Adipocyte (in vitro differentiated cells): ENCODE data around the gene KCNK15.

Source experiments
- DNase-seq: peaks from one replicate; pipeline ENCODE4 v3.0.0-alpha.2; 2015; ENCODE audit warnings: low read depth
- H3K27me3 ChIP-seq: replicated peaks from 2 replicates; pipeline ENCODE4 v1.7.0; 2013; ENCODE audit warnings: mild to moderate bottlenecking, low read length, moderate library complexity; ENCODE audit not compliant: control insufficient read depth, insufficient read depth
- H3K36me3 ChIP-seq: 2 replicates; pipeline ENCODE4 v1.7.0; 2013; ENCODE audit warnings: low read length, mild to moderate bottlenecking, moderate library complexity; ENCODE audit not compliant: control insufficient read depth, insufficient read depth, severe bottlenecking
- H3K4me1 ChIP-seq: 2 replicates; pipeline ENCODE4 v1.7.0; 2013; ENCODE audit warnings: mild to moderate bottlenecking, low read length, moderate library complexity; ENCODE audit not compliant: control insufficient read depth, insufficient read depth
- H3K4me3 ChIP-seq: 2 replicates; pipeline ENCODE4 v1.7.0; 2013; ENCODE audit warnings: mild to moderate bottlenecking, low read length, moderate library complexity
- H3K9ac ChIP-seq: 2 replicates; pipeline ENCODE4 v1.7.0; 2013; ENCODE audit warnings: mild to moderate bottlenecking, low read length, moderate library complexity
- H3K9me3 ChIP-seq: 2 replicates; pipeline ENCODE4 v1.7.0; 2013; ENCODE audit warnings: mild to moderate bottlenecking, low read length, moderate library complexity; ENCODE audit not compliant: control insufficient read depth

The KCNK15 gene

GRCh38 chr20:44765701-44766347 is 20.2 kb downstream of the KCNK15 start:
- peaks cover 6% of the 10 kb centered on the region for H3K9me3 ChIP-seq
- peaks cover 63% of the 10 kb centered on the region for H3K27me3 ChIP-seq
- no peak overlapping the region for H3K4me3 ChIP-seq
- DNase-seq, result no peak
- H3K9ac ChIP-seq, result no peak overlapping the region
- no peaks in the 10 kb centered on the region for H3K36me3 ChIP-seq
- peaks cover 10% of the 10 kb centered on the region for H3K4me1 ChIP-seq

GRCh38 chr20:44768256-44768655 is 22.6 kb downstream of the KCNK15 start:
- Histone ChIP-seq H3K9me3 (peaks cover 6% of the 10 kb centered on the region), H3K4me3 (no peak overlapping the region), H3K9ac (no peak overlapping the region), H3K27me3 (peaks cover 87% of the 10 kb centered on the region), H3K36me3 (no peaks in the 10 kb centered on the region), H3K4me1 (peaks cover 10% of the 10 kb centered on the region)
- no peak for DNase-seq

GRCh38 chr20:44768854-44769480 is 23.3 kb downstream of the KCNK15 start:
- Histone ChIP-seq H3K4me3 (no peak overlapping the region), H3K9me3 (peaks cover 6% of the 10 kb centered on the region), H3K27me3 (peaks cover 93% of the 10 kb centered on the region), H3K36me3 (no peaks in the 10 kb centered on the region), H3K9ac (no peak overlapping the region), H3K4me1 (peaks cover 10% of the 10 kb centered on the region)
- DNase-seq, result no peak

GRCh38 chr20:44769481-44769863 is 23.8 kb downstream of the KCNK15 start:
- Histone ChIP-seq H3K9me3 (peaks cover 6% of the 10 kb centered on the region), H3K36me3 (no peaks in the 10 kb centered on the region), H3K9ac (no peak overlapping the region), H3K4me3 (no peak overlapping the region), H3K27me3 (peaks cover 93% of the 10 kb centered on the region), H3K4me1 (peaks cover 10% of the 10 kb centered on the region)
- DNase-seq, result no peak

GRCh38 chr20:44770484-44771171 is 25.0 kb downstream of the KCNK15 start:
- no peak for DNase-seq
- H3K27me3 ChIP-seq, result peaks cover 94% of the 10 kb centered on the region
- peaks cover 8% of the 10 kb centered on the region for H3K4me1 ChIP-seq

GRCh38 chr20:44771172-44771535 is 25.5 kb downstream of the KCNK15 start:
- H3K27me3 ChIP-seq, result peaks cover 96% of the 10 kb centered on the region
- H3K4me3 ChIP-seq, result no peak overlapping the region
- no peak for DNase-seq
- H3K9ac ChIP-seq, result no peak overlapping the region
- H3K9me3 ChIP-seq, result no peaks in the 10 kb centered on the region
- no peaks in the 10 kb centered on the region for H3K36me3 ChIP-seq
- H3K4me1 ChIP-seq, result peaks cover 3% of the 10 kb centered on the region

More at GRCh38 chr20:44770484-44771171, 25.0 kb downstream of the KCNK15 start:
- Histone ChIP-seq H3K9ac (no peak overlapping the region), H3K9me3 (peaks cover 3% of the 10 kb centered on the region), H3K4me3 (no peak overlapping the region), H3K36me3 (no peaks in the 10 kb centered on the region)

GRCh38 chr20:44772636-44773035 is 27.0 kb downstream of the KCNK15 start:
- no peaks in the 10 kb centered on the region for H3K9me3 ChIP-seq
- no peaks in the 10 kb centered on the region for H3K4me1 ChIP-seq
- no peaks in the 10 kb centered on the region for H3K36me3 ChIP-seq
- H3K27me3 ChIP-seq, result peaks cover 89% of the 10 kb centered on the region
- no peak for DNase-seq
- H3K4me3 ChIP-seq, result no peak overlapping the region
- H3K9ac ChIP-seq, result no peak overlapping the region

- Histone ChIP-seq H3K4me1 (no peaks in the 10 kb centered on the region), H3K9ac (no peak overlapping the region), H3K9me3 (no peaks in the 10 kb centered on the region), H3K4me3 (no peak overlapping the region), H3K36me3 (no peaks in the 10 kb centered on the region), H3K27me3 (peaks cover 87% of the 10 kb centered on the region)
- no peak for DNase-seq
Measured at GRCh38 chr20:44773070-44773829, 27.6 kb downstream of the KCNK15 start.

- peak; percentile 36 for DNase-seq
- Histone ChIP-seq H3K36me3 (no peaks in the 10 kb centered on the region), H3K9me3 (no peaks in the 10 kb centered on the region), H3K4me1 (no peaks in the 10 kb centered on the region), H3K9ac (no peak overlapping the region), H3K27me3 (peaks cover 54% of the 10 kb centered on the region), H3K4me3 (no peak overlapping the region)
Measured at GRCh38 chr20:44776980-44777379, 31.3 kb downstream of the KCNK15 start.

- H3K4me1 ChIP-seq, result no peaks in the 10 kb centered on the region
- no peak overlapping the region for H3K9ac ChIP-seq
- peak; percentile 72 for DNase-seq
- no peaks in the 10 kb centered on the region for H3K9me3 ChIP-seq
- peaks cover 47% of the 10 kb centered on the region for H3K27me3 ChIP-seq
- no peak overlapping the region for H3K4me3 ChIP-seq
- no peaks in the 10 kb centered on the region for H3K36me3 ChIP-seq
Measured at GRCh38 chr20:44780226-44780625, 34.6 kb downstream of the KCNK15 start.

GRCh38 chr20:44781118-44781517 is 35.5 kb downstream of the KCNK15 start:
- H3K36me3 ChIP-seq, result no peaks in the 10 kb centered on the region
- peaks cover 39% of the 10 kb centered on the region for H3K27me3 ChIP-seq
- H3K4me3 ChIP-seq, result no peak overlapping the region
- H3K9ac ChIP-seq, result no peak overlapping the region
- no peak for DNase-seq
- H3K4me1 ChIP-seq, result no peaks in the 10 kb centered on the region
- H3K9me3 ChIP-seq, result no peaks in the 10 kb centered on the region
